CD1c-positive myeloid dendritic cell (primary cell): ENCODE measurements around the gene SMTN.
A peak's percentile ranks its signal among the peaks of the same experiment; 100 is the strongest.
"Not testable (repeated sequence)": the region's sequence is repeated elsewhere in the genome, so short reads cannot be mapped to it uniquely, and the experiment has no call there.

Experiments used
- DNase-seq: peaks from one replicate; pipeline ENCODE4 v3.0.0-alpha.2; 2016; ENCODE audit errors: extremely low spot score

The SMTN gene

DNA sequence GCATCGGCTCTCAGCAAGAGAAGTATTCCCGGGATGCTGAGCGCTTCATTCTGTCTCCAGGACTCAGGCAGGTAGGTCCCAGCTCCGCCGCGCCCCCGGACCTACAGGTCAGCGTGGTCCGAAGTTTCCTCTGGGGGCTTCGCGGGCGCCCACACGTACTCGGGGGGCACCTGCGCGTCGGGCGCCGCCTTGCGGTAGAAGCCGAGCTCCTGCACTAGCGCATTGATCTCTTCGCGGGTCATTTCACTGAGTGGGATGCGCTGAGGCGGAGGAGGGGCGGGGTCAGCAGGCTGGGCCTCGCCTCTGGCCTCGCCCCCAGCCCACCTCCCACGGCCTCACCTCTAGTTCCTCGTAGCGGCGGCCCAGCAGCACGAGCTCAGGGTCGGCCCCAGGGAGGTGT lies 23.8 kb downstream of the SMTN start:
- no peak for DNase-seq

DNA sequence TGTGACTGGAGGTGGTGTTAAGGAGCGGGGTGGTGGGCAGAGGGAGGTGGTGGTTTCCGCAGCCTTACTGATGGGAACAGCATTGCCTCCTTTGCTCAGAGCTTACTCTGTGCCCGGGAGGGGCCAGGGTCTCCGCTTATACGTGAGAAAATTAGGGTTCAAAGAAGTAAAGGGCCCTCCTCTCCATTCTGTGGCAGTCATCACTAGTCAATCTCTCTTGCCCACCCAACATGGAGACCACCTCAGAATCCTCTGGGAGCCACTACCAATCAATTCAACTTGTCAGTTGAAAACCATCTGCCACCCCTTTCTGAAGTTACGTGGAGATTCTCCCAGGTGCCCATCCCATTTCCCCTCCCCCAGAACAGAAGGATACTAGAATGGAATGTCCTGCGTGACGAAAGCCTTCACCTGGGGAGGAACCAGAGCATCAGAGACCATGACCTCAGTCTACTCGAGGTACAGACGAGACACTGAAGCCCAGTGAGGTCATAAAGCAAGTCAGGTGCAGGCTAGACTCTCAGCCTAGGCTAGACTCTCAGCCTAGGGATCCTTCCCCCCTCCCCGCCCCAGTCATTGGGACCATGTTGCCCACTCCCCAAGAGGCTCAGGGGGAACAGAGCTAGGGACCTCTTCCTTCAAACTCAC lies 24.3 kb downstream of the SMTN start:
- DNase-seq: no peak

DNA sequence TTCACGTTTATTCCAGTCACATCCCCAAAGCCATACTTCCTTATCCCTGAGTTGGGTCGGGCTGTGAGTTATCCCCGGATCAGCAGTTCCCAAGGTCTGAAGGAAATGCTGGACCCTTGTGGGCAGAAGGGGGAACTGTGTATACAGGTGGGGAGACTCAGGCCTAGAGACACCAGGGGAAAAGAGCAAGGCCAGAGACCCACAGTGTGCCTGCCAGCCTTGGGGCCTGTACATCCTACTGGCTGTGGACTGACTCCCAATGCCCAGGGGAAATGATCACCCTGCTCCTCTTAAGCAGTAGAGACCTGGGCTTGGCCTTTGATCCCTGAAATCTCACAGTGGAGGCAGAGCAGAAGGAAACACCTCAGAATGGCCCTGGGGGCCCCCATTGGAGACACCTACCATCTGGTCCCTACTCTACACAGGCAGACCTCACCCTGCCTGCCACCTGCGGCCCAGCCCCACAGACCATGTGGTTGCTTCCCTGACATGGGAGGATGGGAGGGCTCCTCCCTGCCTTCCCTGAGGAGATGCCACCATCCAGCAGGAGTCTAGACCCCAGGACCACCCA lies 25.0 kb downstream of the SMTN start:
- no peak for DNase-seq

DNA sequence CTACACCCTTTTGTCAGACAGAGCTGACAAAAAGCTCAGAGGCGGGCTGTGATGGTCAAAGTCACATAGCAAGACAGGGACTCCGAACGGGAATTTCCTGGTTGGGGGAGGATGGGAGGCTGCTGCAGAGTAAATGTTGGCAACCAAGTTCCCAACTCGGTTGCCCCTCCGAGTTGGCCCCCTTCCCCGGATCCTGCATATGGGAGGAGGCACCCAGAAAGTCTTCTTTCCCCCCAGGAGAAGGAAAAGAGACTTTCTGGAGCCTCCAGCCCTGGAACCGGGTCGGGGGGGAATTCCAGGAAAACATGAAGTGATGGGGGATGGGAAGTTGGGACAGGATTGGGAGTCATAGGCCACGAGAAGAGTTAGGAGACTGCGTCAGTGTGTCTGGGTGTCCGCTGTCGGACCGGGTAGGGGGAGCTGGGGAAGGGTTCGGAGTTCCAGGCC lies 25.6 kb downstream of the SMTN start:
- no peak for DNase-seq

DNA sequence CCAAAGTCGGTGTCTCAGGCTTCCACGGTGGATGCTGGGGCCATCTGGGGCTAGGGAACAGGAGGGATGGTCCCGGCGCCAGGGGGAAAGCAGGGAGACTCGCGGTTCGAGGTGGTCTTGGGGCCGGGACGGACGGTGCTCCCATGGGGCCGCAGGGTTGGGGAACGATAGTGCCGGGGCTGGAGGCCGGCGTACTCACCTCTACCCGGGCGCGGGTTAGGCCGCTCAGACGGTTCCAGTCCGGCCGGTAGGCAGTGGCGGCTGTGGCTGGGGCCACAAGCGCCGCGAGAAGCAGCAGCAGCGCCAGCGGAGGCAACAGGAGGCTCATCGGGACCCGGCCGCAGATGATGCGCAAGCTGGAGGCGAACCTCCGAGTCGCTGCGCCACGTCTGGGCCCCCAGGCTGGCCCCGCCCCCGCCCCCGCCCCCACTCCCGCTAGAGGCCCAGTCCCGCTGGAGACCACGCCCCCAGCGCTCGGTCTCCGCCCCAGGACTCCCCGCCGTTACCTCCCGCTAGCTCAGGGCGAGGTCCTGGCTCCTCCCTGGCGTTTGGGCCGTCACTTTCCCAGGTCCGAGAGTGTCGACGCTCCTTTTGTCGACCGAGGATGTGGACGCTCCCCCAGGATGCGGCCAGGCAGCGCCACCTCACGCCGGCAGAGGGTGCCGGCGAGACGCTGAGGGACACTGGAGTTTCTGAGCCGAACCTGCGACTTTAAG lies 26.2 kb downstream of the SMTN start, which contains the start of gene SELENOM:
Gene SELENOM (minus strand): TSS at position 391 of the 716 bp plus-strand sequence. CDS start 63 bp downstream, at position 328.
- peak; percentile 97 for DNase-seq

DNA sequence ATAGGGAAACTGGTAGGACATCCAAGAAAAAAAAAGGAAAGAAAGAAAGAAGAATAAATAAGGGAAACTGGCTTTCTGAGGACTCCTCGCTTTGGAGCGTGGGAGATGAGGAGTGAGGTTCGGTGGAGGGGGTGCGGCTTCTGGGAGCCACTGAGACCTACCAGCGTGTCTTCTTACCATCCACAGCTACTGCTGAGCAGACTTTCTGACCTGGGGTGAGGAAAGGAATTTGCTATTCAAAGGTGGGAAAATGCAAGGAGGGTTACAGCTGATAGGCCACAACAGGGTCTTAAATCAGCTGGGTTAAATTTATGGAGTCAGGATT lies 26.7 kb downstream of the SMTN start:
- DNase-seq: no peak

DNA sequence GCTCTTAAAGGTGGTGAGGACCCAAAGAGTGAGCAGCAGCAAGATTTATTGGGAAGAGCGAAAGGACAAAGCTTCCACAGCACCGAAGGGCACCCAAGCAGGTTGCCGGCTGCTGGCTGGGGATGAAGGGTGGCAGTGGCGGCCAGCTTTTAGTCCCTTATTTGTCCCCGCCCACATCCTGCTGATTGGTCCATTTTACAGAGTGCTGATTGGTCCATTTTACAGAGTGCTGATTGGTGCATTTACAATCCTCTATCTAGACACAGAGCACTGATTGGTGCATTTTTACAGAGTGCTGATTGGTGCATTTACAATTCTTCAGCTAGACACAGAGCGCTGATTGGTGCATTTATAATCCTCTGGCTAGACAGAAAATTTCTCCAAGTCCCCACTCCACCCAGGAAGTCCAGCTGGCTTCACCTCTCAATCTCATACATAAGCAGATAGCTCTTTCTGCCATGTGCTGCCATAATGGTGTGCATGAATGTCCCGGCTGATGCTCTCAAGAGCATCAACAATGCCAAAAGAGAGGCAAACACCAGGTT lies 31.5 kb downstream of the SMTN start:
- DNase-seq: not testable (repeated sequence)

DNA sequence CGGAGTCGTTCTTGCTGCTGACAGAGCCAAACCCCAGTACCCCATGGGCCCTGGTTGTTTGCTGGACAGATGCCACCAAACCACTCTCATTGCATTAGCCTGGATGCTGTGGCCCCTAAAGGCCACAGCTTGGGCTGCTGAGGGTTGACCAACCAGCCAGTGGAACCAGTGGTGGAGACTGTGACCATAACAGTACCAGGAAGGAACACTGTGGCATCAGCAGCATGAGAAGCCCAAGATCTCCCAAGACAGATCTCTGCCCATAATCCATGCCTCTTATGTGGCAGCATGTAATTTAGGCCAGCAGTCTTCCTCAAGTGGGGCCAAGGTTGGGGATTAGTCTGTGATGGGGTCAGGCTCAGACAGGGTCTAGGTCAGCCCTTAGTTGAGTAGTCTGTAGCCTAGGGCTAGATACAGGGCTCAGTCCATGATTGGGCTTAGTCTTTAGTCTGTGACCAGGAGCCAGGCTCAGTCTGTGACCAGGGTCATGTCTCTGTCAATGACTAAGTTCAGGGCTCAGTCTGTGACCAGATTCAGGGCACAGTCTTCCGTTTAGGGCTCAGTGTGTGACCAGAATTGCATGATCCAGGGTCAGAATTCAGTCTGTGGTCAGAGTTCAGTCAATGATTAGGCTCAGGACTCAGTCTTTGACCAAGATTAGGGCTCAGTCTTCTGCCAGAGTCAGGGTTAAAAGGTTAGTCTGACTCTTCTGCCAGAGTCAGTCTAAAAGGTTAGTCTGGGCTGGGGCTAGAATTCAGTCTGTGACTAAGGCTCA lies 37.1 kb downstream of the SMTN start:
- no peak for DNase-seq

DNA sequence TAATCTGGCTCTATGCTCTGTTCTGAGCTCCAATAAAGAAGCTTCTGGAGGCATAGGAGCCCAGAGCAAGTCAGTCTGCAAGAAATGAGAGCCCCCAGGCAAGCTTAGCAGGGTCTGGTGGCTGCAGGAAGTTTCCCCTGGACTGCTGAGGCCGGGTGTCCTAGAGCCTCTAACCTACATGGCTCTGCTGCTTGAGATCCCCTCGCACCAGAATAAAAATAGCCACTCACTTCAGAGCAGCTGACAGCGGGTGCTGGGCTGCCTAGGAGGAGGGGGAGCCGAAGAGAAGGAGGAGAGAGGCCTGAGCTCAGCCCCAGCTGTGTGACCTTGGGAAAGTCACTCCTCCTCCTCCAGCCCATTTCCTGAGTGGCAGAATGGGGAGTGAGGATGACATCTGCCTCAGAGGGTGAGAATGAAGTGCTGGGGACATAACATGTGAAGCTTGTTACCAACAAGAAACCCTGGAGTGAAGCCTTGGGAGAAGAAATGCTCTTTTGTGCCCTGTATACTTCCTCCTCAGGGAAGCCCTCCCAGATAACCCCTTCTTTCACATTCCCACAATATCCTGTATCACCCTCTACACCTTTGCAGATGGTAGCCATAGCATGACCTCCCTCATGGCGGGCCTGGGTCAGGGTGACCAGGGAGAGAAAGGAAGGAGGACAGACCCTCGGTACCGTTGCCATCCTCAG lies 38.1 kb downstream of the SMTN start:
- DNase-seq: no peak

DNA sequence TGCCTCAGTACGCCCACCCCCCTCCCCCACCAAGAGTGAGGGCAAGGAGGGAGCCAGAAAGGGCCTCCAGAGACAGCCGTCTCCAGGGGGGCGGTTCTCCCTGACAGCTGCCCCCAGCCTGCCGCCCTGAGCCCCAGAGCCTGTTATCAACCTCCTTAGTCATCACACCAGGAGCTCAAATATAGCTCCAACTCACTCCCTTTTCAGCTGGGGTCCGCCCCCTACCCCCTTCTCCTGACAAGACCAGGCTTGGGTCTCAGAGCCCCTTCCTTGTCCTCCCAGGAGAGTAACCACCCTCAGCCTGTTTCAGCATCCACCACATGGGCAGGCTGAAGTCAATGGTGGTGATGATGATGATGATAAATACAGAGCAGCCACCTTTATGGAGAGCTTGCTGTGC lies 39.1 kb downstream of the SMTN start:
- DNase-seq: no peak

DNA sequence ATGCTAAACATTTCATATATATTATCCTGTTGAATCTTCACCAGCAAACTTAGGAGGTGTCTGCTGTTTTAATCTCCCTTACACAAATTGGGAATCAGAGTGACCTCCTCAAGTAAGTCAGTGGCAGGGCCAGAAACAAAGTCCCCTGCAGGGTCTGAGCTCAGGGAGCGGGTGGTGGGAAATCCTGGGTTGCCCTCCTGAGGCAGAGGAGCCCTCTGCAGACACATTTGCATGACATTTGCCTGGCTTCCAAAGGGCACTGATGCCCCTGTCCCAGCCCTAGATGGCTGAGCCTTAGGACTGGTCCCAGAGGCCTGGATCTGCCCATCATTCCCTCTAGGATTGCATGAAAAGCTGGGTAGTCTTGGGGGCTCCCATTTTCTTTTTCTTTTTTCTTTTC lies 39.5 kb downstream of the SMTN start:
- no peak for DNase-seq

DNA sequence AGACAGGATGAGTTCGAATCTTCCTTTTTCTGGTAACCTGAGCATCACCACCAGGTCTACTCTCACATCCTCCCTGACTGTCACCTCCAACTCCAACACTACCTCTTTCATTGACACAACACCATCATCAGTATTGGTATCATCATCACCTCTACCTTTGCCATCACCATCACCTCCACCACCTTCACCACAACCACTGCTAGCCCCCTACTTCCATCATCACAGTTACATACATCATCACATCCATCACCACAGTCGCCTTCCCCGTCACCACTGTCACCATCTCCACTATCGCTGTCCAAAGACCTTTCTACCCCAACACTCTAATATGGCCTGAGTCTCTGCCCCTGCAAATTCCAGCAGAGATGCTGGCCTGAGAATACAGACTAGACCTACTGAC lies 40.3 kb downstream of the SMTN start:
- DNase-seq: no peak

DNA sequence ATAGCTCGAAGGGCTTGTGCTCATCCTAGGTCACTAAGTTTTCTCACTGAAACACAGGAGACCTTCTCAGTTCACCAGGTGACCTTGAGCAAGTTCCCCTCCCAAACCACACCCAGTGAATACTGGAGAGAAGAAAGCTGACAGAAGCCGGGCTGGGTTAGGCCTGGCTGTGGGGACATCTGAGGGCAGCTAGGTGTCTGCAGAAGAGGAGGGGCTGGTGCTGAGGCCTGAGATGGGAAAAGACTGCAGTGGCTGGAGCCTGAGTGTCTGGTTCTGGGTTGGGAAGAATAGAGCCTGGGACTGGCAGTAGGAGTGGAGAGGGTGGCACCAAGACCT lies 41.0 kb downstream of the SMTN start:
- no peak for DNase-seq

DNA sequence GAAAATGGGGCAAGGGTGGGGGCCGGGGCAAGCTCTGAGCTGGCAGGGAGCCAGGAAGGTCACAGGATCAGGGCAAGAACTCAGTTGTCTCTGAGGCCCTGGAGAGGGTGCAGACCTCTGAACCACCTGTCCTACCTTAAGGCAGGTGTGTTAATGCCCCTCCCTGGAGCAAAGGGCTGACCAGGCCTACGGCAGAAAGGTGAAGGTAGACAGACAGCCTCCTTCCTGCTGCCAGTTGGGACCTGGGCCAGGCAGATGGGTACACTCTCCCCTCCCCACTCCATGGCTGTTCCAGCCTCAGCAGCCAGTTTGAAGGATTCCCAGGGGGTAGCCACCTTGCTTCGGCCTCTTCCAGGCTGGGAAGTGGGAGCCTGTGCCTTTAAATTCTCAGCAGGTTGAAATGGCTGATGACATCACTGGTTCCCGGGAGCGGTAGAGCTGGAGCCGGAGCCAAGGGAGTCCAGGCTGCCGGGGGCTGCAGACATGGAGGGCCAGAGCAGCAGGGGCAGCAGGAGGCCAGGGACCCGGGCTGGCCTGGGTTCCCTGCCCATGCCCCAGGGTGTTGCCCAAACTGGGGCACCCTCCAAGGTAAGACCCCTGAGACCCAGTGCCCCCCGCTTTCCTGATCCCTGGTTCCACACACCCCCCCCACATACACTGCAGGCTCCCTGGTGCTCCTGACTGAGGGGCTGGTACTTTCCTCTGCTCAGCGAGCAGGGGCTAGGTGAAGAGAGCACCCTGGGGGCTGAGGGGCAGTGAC lies 41.6 kb downstream of the SMTN start, which contains the start of gene INPP5J:
Gene INPP5J (plus strand): TSS at position 435 of the 760 bp plus-strand sequence. CDS start 49 bp downstream, at position 484.
- DNase-seq: no peak

DNA sequence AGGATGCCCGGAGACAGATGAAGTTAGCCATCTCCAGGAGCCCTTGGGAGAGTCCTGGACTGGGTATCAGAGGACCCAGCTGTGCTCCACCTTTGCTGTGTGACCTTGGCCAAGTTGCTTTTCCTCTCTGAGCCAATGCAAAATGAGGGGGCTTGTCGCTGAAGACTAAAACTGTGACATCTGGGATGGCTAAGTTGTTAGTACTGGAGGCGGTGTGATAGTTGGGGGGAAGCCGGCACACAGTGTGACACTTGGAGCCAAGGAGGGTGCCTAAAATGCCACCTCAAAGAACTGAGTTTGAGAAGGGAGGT lies 42.1 kb downstream of the SMTN start:
- no peak for DNase-seq

DNA sequence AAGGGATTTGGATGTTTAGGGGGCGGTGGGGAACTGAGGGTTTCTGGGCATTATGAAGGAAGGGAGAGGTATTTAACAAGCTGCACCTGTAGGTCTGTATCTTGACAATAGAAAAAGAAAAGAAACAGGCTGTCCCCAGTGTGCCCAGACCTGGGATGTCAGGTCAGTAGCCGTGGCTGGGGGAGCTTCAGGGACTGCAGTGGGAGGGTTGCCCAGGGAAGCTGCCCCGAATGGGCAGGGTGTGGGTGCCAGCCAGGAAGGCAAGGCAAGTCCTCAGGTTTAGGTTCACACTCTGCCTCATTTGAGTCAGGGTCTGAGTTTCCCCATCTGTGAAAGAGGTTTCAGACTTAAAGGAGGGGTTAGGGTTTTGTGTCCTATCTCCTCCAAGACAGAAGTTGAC lies 43.2 kb downstream of the SMTN start:
- DNase-seq: no peak

DNA sequence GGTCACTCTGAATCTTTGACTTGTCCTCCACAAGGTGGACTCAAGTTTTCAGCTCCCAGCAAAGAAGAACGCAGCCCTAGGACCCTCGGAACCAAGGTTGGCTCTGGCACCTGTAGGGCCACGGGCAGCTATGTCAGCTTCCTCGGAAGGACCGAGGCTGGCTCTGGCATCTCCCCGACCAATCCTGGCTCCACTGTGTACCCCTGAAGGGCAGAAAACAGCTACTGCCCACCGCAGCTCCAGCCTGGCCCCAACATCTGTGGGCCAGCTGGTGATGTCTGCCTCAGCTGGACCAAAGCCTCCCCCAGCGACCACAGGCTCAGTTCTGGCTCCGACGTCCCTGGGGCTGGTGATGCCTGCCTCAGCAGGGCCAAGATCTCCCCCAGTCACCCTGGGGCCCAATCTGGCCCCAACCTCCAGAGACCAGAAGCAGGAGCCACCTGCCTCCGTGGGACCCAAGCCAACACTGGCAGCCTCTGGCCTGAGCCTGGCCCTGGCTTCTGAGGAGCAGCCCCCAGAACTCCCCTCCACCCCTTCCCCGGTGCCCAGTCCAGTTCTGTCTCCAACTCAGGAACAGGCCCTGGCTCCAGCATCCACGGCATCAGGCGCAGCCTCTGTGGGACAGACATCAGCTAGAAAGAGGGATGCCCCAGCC lies 43.8 kb downstream of the SMTN start:
- DNase-seq: no peak

DNA sequence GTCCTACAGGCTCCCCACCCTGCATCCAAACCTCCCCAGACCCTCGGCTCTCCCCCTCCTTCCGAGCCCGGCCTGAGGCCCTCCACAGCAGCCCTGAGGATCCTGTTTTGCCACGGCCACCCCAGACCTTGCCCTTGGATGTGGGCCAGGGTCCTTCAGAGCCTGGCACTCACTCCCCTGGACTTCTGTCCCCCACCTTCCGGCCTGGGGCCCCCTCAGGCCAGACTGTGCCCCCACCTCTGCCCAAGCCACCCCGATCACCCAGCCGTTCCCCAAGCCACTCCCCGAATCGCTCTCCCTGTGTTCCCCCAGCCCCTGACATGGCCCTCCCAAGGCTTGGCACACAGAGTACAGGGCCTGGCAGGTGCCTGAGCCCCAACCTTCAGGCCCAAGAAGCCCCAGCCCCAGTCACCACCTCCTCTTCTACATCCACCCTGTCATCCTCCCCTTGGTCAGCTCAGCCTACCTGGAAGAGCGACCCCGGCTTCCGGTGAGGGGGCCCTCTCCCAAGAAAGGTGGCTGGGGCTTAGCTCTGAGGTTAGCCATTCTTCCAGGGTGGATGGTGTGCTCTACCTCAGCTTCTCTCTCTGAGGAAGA lies 44.5 kb downstream of the SMTN start:
- no peak for DNase-seq

DNA sequence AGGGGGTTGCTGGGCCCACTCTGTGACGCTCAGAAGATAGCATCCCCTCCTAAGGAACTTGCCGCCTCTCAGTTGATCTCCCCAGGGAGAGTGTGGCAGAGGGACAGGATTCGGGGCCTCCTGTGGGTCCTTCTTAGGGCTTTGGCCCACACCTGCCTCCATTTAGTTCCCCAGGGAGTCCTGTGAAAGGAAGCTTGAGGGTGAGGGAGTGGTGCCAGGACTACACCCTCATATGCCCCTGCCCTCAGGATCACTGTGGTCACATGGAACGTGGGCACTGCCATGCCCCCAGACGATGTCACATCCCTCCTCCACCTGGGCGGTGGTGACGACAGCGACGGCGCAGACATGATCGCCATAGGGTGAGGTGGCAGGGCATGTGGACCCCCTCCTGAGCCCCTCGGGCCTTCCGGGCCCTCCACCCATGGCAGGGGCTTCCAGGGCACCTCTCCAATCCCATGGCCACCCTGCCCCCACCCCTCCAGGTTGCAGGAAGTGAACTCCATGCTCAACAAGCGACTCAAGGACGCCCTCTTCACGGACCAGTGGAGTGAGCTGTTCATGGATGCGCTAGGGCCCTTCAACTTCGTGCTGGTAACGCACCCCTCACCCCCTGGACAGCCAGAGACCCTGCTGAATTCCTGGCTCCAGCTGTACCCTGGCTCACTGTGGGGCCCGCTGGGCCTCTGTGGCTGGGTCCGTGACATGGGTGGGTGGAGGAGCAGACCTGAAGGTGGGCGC lies 45.2 kb downstream of the SMTN start:
- no peak for DNase-seq

DNA sequence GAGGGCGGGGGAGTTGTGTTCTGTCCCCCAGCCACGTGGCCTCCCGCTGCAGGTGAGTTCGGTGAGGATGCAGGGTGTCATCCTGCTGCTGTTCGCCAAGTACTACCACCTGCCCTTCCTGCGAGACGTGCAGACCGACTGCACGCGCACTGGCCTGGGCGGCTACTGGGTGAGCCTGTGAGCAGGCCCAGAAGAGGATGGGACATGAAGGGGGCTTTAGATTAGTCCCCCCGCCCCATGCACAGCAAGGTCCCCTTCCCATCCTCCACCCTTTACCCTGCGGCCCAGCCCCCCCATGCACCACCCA lies 45.7 kb downstream of the SMTN start:
- no peak for DNase-seq
